ENCODE results near the gene PDE1C.

GRCh38 chr7:31899356-31899927 is 170.8 kb downstream of the PDE1C start:
- TF ChIP-seq, protein P1, sequence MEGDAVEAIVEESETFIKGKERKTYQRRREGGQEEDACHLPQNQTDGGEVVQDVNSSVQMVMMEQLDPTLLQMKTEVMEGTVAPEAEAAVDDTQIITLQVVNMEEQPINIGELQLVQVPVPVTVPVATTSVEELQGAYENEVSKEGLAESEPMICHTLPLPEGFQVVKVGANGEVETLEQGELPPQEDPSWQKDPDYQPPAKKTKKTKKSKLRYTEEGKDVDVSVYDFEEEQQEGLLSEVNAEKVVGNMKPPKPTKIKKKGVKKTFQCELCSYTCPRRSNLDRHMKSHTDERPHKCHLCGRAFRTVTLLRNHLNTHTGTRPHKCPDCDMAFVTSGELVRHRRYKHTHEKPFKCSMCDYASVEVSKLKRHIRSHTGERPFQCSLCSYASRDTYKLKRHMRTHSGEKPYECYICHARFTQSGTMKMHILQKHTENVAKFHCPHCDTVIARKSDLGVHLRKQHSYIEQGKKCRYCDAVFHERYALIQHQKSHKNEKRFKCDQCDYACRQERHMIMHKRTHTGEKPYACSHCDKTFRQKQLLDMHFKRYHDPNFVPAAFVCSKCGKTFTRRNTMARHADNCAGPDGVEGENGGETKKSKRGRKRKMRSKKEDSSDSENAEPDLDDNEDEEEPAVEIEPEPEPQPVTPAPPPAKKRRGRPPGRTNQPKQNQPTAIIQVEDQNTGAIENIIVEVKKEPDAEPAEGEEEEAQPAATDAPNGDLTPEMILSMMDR (conservative IDR thresholded peaks at IDR 0.05; ENCODE audit: low read depth, low read length) = no peak
- TF ChIP-seq SMC3 (IDR thresholded peaks at IDR 0.05; ENCODE audit: low read depth, low read length) = no peak
- no peak for TF ChIP-seq MXI1 (IDR thresholded peaks at IDR 0.05; ENCODE audit: borderline replicate concordance, low read depth, low read length)
- no peak for TF ChIP-seq POLR2A (IDR thresholded peaks at IDR 0.05; ENCODE audit: low read depth, low read length)
- no peak for TF ChIP-seq MAZ (IDR thresholded peaks at IDR 0.05; ENCODE audit: borderline replicate concordance, low read depth, low read length)
- no peak for TF ChIP-seq RCOR1 (IDR thresholded peaks at IDR 0.05; ENCODE audit: insufficient replicate concordance, low read length)
- TF ChIP-seq USF2 (IDR thresholded peaks at IDR 0.05; ENCODE audit: low read depth, low read length) = no peak
- TF ChIP-seq NFE2L2 (IDR thresholded peaks at IDR 0.05; ENCODE audit: low read depth, low read length) = no peak

Data from IMR-90 (cell line).